ENCODE results near the gene HDDC3.
A peak's percentile ranks its signal among the peaks of the same experiment; 100 is the strongest.

HDDC3 gene

GRCh38 chr15:90906181-90906849 is 26.0 kb downstream of the HDDC3 start:
- Histone ChIP-seq H3K4me1 (ENCODE audit: control insufficient read depth, low read depth, low read length) (no peaks in the 10 kb centered on the region), H2BK120ac (ENCODE audit: low read depth, low read length) (no peak overlapping the region), H2AK5ac (ENCODE audit: low read length) (no peak overlapping the region), H3K79me2 (ENCODE audit: control insufficient read depth, insufficient read depth, low read length) (no peaks in the 10 kb centered on the region), H3K56ac (ENCODE audit: low read length) (no peak overlapping the region), H3K27me3 (ENCODE audit: insufficient read depth, low read length, poor library complexity) (no peaks in the 10 kb centered on the region), H3K23ac (ENCODE audit: low read length) (no peak overlapping the region), H2BK15ac (replicated peaks; ENCODE audit: low read depth) (no peak overlapping the region), H2BK5ac (ENCODE audit: low read length) (no peak overlapping the region), H4K5ac (ENCODE audit: low read length) (no peak overlapping the region), H3K4me3 (ENCODE audit: low read length) (no peak overlapping the region), H3K36me3 (ENCODE audit: control insufficient read depth, insufficient read depth, low read length) (no peaks in the 10 kb centered on the region), H4K8ac (ENCODE audit: low read depth, low read length) (no peak overlapping the region), H3K79me1 (ENCODE audit: low read length) (no peaks in the 10 kb centered on the region), H3K9ac (ENCODE audit: low read length) (no peak overlapping the region), H3K27ac (ENCODE audit: low read depth, low read length) (no peak overlapping the region), H3K18ac (ENCODE audit: low read length) (no peak overlapping the region), H3K4ac (ENCODE audit: low read depth, low read length) (no peak overlapping the region), H3K4me2 (ENCODE audit: low read length) (no peak overlapping the region)
- WGBS (ENCODE audit: extremely low coverage, insufficient coverage, low lambda C conversion rate), result no CpG with 5 or more reads among the region's 11 CpGs
- no peak for DNase-seq

GRCh38 chr15:90905306-90906180 is 26.8 kb downstream of the HDDC3 start:
- no peak overlapping the region for H3K9ac ChIP-seq (ENCODE audit: low read length)

GRCh38 chr15:90904746-90905145 is 27.6 kb downstream of the HDDC3 start:
- Histone ChIP-seq H2BK5ac (ENCODE audit: low read length) (no peak overlapping the region), H3K79me1 (ENCODE audit: low read length) (no peaks in the 10 kb centered on the region), H3K4me2 (ENCODE audit: low read length) (no peak overlapping the region), H3K79me2 (ENCODE audit: control insufficient read depth, insufficient read depth, low read length) (no peaks in the 10 kb centered on the region), H3K4me1 (ENCODE audit: control insufficient read depth, low read depth, low read length) (no peaks in the 10 kb centered on the region), H3K9ac (ENCODE audit: low read length) (no peak overlapping the region), H2BK120ac (ENCODE audit: low read depth, low read length) (no peak overlapping the region), H3K27ac (ENCODE audit: low read depth, low read length) (no peak overlapping the region), H2BK15ac (replicated peaks; ENCODE audit: low read depth) (no peak overlapping the region), H3K18ac (ENCODE audit: low read length) (no peak overlapping the region), H3K4ac (ENCODE audit: low read depth, low read length) (no peak overlapping the region), H3K23ac (ENCODE audit: low read length) (no peak overlapping the region), H4K8ac (ENCODE audit: low read depth, low read length) (no peak overlapping the region), H3K36me3 (ENCODE audit: control insufficient read depth, insufficient read depth, low read length) (no peaks in the 10 kb centered on the region), H3K56ac (ENCODE audit: low read length) (no peak overlapping the region), H3K27me3 (ENCODE audit: insufficient read depth, low read length, poor library complexity) (no peaks in the 10 kb centered on the region), H3K4me3 (ENCODE audit: low read length) (no peak overlapping the region), H2AK5ac (ENCODE audit: low read length) (no peak overlapping the region), H4K5ac (ENCODE audit: low read length) (no peak overlapping the region)
- no peak for DNase-seq
- WGBS (ENCODE audit: extremely low coverage, insufficient coverage, low lambda C conversion rate), result no CpG with 5 or more reads among the region's 9 CpGs

More at GRCh38 chr15:90905306-90906180, 26.8 kb downstream of the HDDC3 start:
- Histone ChIP-seq H3K4me1 (ENCODE audit: control insufficient read depth, low read depth, low read length) (no peaks in the 10 kb centered on the region), H3K79me2 (ENCODE audit: control insufficient read depth, insufficient read depth, low read length) (no peaks in the 10 kb centered on the region), H2BK15ac (replicated peaks; ENCODE audit: low read depth) (no peak overlapping the region), H3K36me3 (ENCODE audit: control insufficient read depth, insufficient read depth, low read length) (no peaks in the 10 kb centered on the region), H3K18ac (ENCODE audit: low read length) (no peak overlapping the region), H3K56ac (ENCODE audit: low read length) (no peak overlapping the region), H3K27me3 (ENCODE audit: insufficient read depth, low read length, poor library complexity) (no peaks in the 10 kb centered on the region), H2BK5ac (ENCODE audit: low read length) (no peak overlapping the region), H3K4me3 (ENCODE audit: low read length) (no peak overlapping the region), H2BK120ac (ENCODE audit: low read depth, low read length) (no peak overlapping the region), H3K4me2 (ENCODE audit: low read length) (no peak overlapping the region), H4K5ac (ENCODE audit: low read length) (no peak overlapping the region), H3K4ac (ENCODE audit: low read depth, low read length) (no peak overlapping the region), H3K27ac (ENCODE audit: low read depth, low read length) (no peak overlapping the region), H4K8ac (ENCODE audit: low read depth, low read length) (no peak overlapping the region), H3K23ac (ENCODE audit: low read length) (no peak overlapping the region), H2AK5ac (ENCODE audit: low read length) (no peak overlapping the region), H3K79me1 (ENCODE audit: low read length) (no peaks in the 10 kb centered on the region)
- DNase-seq, result no peak
- no CpG with 5 or more reads among the region's 28 CpGs for WGBS (ENCODE audit: extremely low coverage, insufficient coverage, low lambda C conversion rate)

GRCh38 chr15:90903733-90904536 is 28.4 kb downstream of the HDDC3 start:
- no CpG with 5 or more reads among the region's 18 CpGs for WGBS (ENCODE audit: extremely low coverage, insufficient coverage, low lambda C conversion rate)
- H3K4me3 ChIP-seq (ENCODE audit: low read length), result no peak overlapping the region
- H2BK5ac ChIP-seq (ENCODE audit: low read length), result no peak overlapping the region
- no peak overlapping the region for H4K5ac ChIP-seq (ENCODE audit: low read length)
- H3K18ac ChIP-seq (ENCODE audit: low read length), result no peak overlapping the region
- no peak overlapping the region for H3K4ac ChIP-seq (ENCODE audit: low read depth, low read length)
- H3K27me3 ChIP-seq (ENCODE audit: insufficient read depth, low read length, poor library complexity), result no peaks in the 10 kb centered on the region
- no peak overlapping the region for H3K9ac ChIP-seq (ENCODE audit: low read length)
- no peak overlapping the region for H2BK120ac ChIP-seq (ENCODE audit: low read depth, low read length)
- H3K27ac ChIP-seq (ENCODE audit: low read depth, low read length), result no peak overlapping the region
- H3K36me3 ChIP-seq (ENCODE audit: control insufficient read depth, insufficient read depth, low read length), result no peaks in the 10 kb centered on the region
- no peak overlapping the region for H2BK15ac ChIP-seq (replicated peaks; ENCODE audit: low read depth)
- no peaks in the 10 kb centered on the region for H3K79me2 ChIP-seq (ENCODE audit: control insufficient read depth, insufficient read depth, low read length)
- H3K23ac ChIP-seq (ENCODE audit: low read length), result no peak overlapping the region
- H3K4me2 ChIP-seq (ENCODE audit: low read length), result peak overlapping the region; percentile 94
- H3K79me1 ChIP-seq (ENCODE audit: low read length), result no peaks in the 10 kb centered on the region
- H2AK5ac ChIP-seq (ENCODE audit: low read length), result no peak overlapping the region
- no peak overlapping the region for H3K56ac ChIP-seq (ENCODE audit: low read length)
- no peak overlapping the region for H4K8ac ChIP-seq (ENCODE audit: low read depth, low read length)
- DNase-seq, result peak; percentile 82
- H3K4me1 ChIP-seq (ENCODE audit: control insufficient read depth, low read depth, low read length), result no peaks in the 10 kb centered on the region

GRCh38 chr15:90902840-90903732 is 29.3 kb downstream of the HDDC3 start, which contains the start of gene MAN2A2:
Gene MAN2A2 (plus strand): TSS chr15:90903302. CDS start chr15:90904208, 906 bp downstream.
- no CpG with 5 or more reads among the region's 81 CpGs for WGBS (ENCODE audit: extremely low coverage, insufficient coverage, low lambda C conversion rate)

More at GRCh38 chr15:90902840-90903732, 29.3 kb downstream of the HDDC3 start, which contains the start of gene MAN2A2:
- Histone ChIP-seq H3K18ac (ENCODE audit: low read length) (peak within 1 kb of the TSS; percentile 70), H3K79me2 (ENCODE audit: control insufficient read depth, insufficient read depth, low read length) (no peaks in the 10 kb centered on the region), H3K4me3 (ENCODE audit: low read length) (peak within 1 kb of the TSS; percentile 69), H2BK15ac (replicated peaks; ENCODE audit: low read depth) (no peak within 1 kb of the TSS), H3K9ac (ENCODE audit: low read length) (peak within 1 kb of the TSS; percentile 89), H3K4me1 (ENCODE audit: control insufficient read depth, low read depth, low read length) (no peaks in the 10 kb centered on the region), H2BK120ac (ENCODE audit: low read depth, low read length) (no peak within 1 kb of the TSS), H3K36me3 (ENCODE audit: control insufficient read depth, insufficient read depth, low read length) (no peaks in the 10 kb centered on the region), H2AK5ac (ENCODE audit: low read length) (no peak within 1 kb of the TSS), H3K23ac (ENCODE audit: low read length) (peak within 1 kb of the TSS; percentile 19), H4K8ac (ENCODE audit: low read depth, low read length) (no peak within 1 kb of the TSS), H3K4me2 (ENCODE audit: low read length) (peak within 1 kb of the TSS; percentile 94), H4K5ac (ENCODE audit: low read length) (no peak within 1 kb of the TSS), H3K27ac (ENCODE audit: low read depth, low read length) (peak within 1 kb of the TSS; percentile 33), H3K56ac (ENCODE audit: low read length) (peak within 1 kb of the TSS; percentile 88), H3K79me1 (ENCODE audit: low read length) (no peaks in the 10 kb centered on the region), H3K4ac (ENCODE audit: low read depth, low read length) (no peak within 1 kb of the TSS), H3K27me3 (ENCODE audit: insufficient read depth, low read length, poor library complexity) (no peaks in the 10 kb centered on the region), H2BK5ac (ENCODE audit: low read length) (no peak within 1 kb of the TSS)
- peak; percentile 74 for DNase-seq

Data from mesendoderm (in vitro differentiated cells).